Measurements from ENCODE around the gene CROCC2. TPM values are rescaled to one million over a fixed set of nuclear protein-coding genes. Genes with fewer than 3 reads are reported as not detected.

The CROCC2 gene
- polyA plus RNA-seq, 12 donors, result 0.08 to 0.70 (median 0.28) TPM; not detected in 2

DNA sequence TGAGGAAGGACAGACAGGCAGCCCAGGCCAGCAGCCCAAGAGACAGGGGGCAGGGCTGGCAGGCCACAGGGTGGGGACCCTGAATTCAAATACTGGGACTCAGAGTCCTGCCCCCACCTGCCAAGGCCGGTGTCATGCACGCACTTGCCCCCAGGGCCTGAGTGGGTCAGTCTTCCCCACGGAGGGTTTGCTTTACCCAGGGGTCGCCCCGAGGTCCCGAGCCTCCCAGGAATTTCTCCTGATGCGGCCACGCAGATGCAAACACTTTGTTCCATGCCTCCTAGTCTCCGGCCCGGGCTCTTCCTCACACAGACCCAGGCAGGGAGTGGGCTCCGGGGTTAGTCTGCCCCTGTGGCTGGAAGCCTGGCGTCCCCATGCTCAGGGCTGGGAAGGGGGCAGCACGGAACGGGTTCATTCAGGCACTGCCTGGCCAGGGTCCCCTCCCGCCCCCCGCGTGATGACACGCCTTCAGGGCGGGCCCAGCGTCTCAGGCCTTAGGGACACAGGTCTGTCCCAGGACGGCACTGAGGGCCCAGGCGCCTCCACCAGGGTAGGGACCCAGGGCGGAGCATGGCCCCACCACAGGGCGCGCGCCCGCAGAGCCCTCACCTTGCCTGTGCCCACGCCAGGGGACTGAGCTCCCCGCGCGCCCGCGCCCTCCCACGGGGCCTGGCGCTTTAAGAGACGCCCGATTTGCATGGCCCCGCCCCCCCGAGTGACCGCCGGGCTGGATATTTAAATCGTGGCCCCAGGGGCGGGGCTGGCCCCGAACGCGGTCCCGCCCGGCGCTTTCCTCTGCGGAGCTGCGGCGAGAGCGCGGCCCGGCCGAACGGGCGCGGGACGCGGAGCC, 91.9 kb downstream of the CROCC2 start, which contains the start of gene SNED1:
SNED1 (plus strand) TSS at position 763 of the 850 bp plus-strand sequence. CDS start 220 bp downstream, outside the sequence.
- peak; percentile 46 for DNase-seq

GRCh38 chr2:240998706-240998994, 92.5 kb downstream of the CROCC2 start:
- no peak for DNase-seq

DNA sequence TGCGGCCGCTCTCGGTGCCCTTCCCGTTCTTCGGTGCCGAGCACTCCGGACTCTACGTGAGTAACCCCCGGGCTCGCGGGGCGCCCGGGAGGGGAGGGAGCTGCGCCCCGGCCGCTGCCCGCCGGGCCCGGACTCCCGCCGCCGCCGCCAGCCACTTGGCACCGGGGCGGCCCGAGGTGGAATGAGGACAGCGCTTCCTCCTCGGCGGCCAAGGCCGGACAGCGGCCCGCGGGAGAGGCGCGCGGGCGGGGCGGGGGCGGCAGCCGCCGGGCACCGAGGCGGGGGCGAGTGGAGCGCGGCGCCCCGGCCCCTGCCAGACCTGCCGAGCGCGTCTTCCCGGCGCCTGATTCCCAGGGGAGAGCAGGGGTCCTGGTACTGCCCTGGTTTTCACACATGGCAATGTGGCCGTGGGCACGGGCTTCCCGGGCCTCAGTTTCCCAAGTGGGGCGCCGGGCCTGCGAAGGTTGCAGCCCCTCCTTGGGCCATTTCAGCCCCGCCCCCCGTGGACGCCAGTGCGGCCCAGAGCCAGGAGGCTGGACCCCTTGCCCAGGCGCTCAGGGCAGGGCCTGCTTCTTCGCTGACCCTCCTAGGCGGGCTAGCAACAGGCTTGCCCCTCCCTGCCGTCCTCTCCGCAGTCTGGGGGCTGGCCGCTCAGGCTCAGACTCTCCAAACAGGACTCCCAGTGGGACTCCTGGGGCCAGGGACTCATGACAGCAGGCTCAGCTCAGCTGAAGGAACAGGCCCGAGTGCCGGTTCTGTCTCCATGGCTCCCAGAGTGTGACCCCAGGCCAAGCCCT, 93.1 kb downstream of the CROCC2 start:
- no peak for DNase-seq

DNA sequence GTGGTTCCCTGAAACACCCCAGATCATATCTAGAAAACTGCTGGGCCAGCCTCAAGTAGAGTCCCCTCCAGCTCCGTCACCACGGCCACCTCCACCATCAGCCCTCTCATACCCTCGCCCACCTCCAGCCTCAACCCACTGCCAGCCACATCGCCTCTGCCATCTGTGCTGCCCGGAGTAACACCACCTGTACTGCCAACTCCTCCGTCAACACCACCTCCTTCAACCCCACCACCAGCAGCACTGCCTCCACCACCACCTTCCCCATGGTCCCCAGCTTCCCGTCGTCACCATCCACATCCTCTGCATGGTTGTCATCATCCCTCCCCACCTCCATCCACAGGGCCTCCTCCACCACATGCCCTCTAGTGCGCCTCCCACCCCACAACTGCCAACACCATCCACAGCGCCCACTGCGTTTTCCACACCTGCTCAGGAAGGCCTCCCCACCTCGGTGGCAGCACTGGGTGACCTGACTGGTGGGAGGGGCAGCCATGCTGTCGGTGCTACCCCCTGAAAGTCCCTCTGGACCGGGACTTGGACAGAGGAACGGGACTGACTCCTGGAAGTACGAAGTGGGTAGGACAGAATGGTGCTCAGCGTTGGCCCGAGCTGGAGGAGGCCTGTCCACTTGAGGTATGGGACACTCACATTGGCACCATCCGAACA, 93.9 kb downstream of the CROCC2 start:
- no peak for DNase-seq

GRCh38 chr2:241000831-241001321, 94.7 kb downstream of the CROCC2 start:
- DNase-seq, result no peak

- no peak for DNase-seq
These were observed 95.5 kb downstream of the CROCC2 start for GRCh38 chr2:241001413-241002274.

DNA sequence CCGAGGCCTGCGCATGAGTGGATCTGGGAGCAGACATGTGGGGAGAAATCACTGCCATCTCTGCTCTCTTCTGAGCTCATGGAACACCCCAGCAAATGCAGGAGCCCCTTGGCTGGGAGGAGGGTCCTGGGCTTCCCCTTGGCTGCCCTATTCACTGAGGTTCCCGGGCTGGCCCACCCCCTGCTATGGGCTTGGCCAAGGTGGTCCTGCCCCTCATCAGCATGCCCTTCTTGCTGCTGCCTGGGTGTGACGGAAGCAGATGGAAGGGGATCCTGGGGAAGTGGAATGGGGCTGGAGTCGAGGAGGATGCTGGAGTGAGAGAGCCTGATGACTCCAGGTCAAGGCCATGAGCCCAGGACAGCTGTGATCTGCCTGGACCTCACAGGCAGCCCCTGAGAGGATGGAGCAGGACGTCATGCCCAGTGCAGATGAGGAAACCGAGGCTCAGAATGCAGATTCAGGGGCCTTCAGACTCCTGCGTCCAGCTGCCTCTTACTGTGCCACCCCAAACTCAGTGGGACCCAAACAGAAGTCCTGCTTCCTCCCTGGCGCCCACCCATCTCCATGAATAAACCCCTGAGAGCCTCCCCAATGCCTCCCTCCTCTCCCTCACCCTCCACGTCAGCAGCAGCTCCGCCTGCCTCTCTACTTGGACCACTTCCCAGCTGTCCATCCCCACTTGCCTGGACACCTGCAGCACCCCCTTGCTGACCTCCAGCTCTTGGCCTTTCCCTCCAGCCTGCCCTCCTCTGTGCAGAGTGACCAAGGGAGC, 96.3 kb downstream of the CROCC2 start:
- no peak for DNase-seq

- DNase-seq, result no peak
These were observed 96.9 kb downstream of the CROCC2 start for GRCh38 chr2:241003047-241003360.

GRCh38 chr2:241003369-241003768, 97.2 kb downstream of the CROCC2 start:
- no peak for DNase-seq

- DNase-seq, result no peak
These were observed 97.9 kb downstream of the CROCC2 start for GRCh38 chr2:241003830-241004564.

- no peak for DNase-seq
These were observed 99.4 kb downstream of the CROCC2 start for GRCh38 chr2:241005569-241005968.

DNA sequence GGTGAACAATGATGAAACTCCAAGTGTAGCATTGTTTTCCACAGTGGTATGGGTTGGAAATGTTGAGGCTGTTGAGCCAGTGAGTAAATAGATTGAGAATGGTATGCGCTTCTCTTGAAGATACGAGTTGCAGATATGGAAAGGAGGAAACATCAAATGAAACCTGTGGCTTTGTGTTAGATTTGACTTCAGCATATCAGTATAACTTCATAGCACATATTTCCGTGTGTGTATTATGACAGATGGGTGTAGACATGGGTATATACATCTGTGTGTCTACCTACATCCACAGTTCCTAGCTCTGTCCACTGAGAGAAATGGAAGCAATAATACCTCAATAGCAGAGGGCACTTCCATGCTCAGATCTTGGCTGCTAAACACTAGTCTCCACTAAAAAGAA, 100.3 kb downstream of the CROCC2 start:
- no peak for DNase-seq

DNA sequence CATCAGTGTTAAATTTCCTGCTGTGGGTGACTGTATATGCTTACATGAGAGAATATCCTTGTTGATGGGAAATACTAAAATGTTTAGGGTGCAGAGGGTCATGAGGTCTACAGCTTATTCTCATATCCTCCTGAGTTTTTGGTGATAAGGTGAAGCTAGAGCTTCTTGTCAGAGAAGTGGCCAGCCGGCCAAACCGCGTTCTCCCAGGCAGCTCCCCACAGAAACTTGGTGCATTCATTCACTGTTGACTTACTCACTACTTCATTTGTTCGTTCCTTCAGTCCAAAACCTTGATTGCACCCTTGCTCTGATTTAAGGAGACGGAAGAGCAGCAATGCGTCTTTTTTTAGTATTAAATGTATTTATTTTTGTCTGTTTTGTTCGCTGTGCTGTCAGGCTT, 101.0 kb downstream of the CROCC2 start:
- DNase-seq, result no peak

GRCh38 chr2:241007880-241008710, 102.0 kb downstream of the CROCC2 start:
- DNase-seq, result no peak

DNA sequence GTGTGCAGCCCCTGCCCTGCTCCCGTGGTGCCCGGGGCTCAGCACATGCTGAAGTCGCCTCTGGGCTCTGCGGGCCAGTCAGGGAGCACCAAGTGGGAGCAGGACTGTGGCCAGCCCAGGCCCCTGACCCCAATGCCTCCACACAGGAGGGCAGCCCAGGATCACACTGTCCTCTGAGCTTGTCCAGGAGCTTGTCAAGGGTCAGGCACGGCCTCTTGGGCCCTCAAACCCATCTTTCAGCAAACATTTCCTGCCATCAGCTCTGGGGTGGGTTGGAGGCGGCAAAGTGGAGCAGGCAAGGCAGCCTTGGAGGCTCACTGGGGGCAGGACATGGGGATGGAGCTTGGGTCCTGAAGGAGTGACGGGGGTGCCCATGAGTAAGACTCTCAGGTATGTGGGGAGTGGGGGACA, 102.6 kb downstream of the CROCC2 start:
- no peak for DNase-seq

DNA sequence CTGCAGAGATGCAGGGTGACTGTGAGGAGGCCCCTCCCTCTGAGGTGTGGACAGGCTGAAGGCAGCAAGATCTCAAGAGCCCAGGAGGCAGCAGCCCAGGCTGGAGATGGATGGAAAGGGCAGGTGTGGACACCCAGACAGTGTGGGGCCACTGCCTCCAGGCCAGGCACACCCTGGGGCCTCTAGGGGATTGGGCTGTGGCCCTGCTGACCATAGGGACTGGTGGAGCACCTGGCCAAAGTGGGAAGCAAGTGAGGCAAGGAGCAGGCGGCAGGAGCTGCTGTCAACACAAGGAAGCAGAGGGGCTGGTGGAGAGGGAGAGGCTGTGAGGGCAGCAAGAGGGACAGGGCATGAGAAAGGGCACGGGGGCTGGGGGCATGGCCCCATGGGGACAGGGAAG, 103.1 kb downstream of the CROCC2 start:
- no peak for DNase-seq

DNA sequence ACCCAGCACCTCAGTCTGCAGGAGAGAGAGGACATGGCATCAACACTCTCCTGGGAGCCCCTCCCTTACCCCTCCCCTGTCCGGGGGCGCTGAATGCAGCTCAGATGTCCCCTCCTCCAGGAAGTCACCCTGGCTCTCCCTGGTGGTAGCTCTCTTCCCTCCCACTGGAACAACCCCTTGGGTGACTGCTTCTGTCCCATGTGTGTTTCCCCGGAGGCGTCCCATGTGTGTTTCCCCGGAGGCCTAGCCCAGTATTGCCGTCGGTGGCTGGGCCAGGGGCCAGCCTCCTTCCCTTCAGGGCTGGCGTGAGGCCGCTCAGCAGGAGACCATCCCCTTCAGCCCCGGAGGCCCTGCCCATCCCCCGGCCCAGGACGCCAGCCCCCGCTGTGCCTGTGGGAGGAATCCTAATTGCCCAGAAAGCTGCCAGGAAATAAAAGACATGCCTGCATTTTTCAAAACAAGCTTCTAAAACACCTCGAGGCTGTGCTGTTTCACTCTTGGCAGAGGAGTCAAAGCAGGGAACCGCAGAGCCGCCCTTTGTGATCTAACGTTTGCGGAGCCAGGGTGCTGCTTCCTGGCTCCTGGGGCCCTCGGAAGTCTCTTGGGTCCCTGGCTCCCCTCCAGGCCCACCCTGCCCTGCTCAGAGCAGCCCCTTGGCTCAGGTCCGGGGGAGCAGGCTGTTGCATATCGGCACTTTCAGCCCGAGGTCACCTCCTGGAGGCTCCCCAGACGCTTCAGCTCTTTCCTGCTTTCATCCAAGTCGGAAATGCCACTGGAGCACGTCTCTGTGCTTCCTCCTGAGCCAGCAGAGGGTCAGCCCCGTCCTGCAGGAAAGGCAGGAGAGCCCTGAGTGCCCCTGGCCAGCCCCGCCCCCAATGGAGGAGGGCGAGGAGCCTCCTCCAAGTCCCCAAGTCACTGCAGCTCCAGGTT, 103.7 kb downstream of the CROCC2 start:
- no peak for DNase-seq

Data from muscle of arm (tissue), 12 donors.